Neural progenitor cell (in vitro differentiated cells): ENCODE results near the gene KLHL7. TPM values are rescaled to one million over a fixed set of nuclear protein-coding genes. Genes with fewer than 3 reads are reported as not detected.

Experiments used
- DNase-seq: peaks from one replicate; pipeline ENCODE4 v3.0.0-alpha.2; 2016; ENCODE audit warnings: low spot score
- H2AFZ ChIP-seq: fragments of 200-600 bp; sonication (generic); replicated peaks from 2 replicates; pipeline ENCODE4 v1.6.1; 2016; ENCODE audit warnings: antibody characterized with exemption
- H3F3A ChIP-seq: fragments of 200-600 bp; sonication (generic); 2 replicates; pipeline ENCODE4 v1.6.1; 2016; ENCODE audit warnings: antibody characterized with exemption, low read depth
- H3K27ac ChIP-seq: fragments of 200-600 bp; sonication (generic); 2 replicates; pipeline ENCODE4 v1.5.1; 2016; ENCODE audit warnings: mild to moderate bottlenecking
- H3K27me3 ChIP-seq: fragments of 200-600 bp; sonication (generic); 2 replicates; pipeline ENCODE4 v1.6.1; 2016; ENCODE audit warnings: mild to moderate bottlenecking, moderate library complexity
- H3K36me3 ChIP-seq: fragments of 200-600 bp; sonication (generic); 2 replicates; pipeline ENCODE4 v1.5.1; 2016
- H3K4me1 ChIP-seq: fragments of 200-600 bp; sonication (generic); 2 replicates; pipeline ENCODE4 v1.6.1; 2016; ENCODE audit warnings: mixed run types
- H3K4me2 ChIP-seq: fragments of 200-600 bp; sonication (generic); 2 replicates; pipeline ENCODE4 v1.6.1; 2016
- H3K4me3 ChIP-seq: fragments of 200-600 bp; sonication (generic); 2 replicates; pipeline ENCODE4 v1.5.1; 2016
- H3K79me2 ChIP-seq: fragments of 200-600 bp; sonication (generic); 2 replicates; pipeline ENCODE4 v1.6.1; 2016; ENCODE audit warnings: low read depth
- H3K9ac ChIP-seq: fragments of 200-600 bp; sonication (generic); 2 replicates; pipeline ENCODE4 v1.6.1; 2016
- H3K9me3 ChIP-seq: fragments of 200-600 bp; sonication (generic); 2 replicates; pipeline ENCODE4 v1.5.1; 2016; ENCODE audit warnings: low read depth
- H4K20me1 ChIP-seq: fragments of 200-600 bp; sonication (generic); 2 replicates; pipeline ENCODE4 v1.6.1; 2016; ENCODE audit warnings: low read depth
- H3K27ac Mint-ChIP-seq: 3 replicates; pipeline ENCODE4 v1.8.0; 2021; ENCODE audit warnings: mixed read lengths
- H3K27me3 Mint-ChIP-seq: 2 replicates; pipeline ENCODE4 v1.8.0; 2022; ENCODE audit warnings: low read depth, mild to moderate bottlenecking, inconsistent platforms, moderate library complexity, mixed read lengths; ENCODE audit not compliant: insufficient read depth
- H3K36me3 Mint-ChIP-seq: 3 replicates; pipeline ENCODE4 v1.8.0; 2021; ENCODE audit warnings: mixed read lengths
- H3K4me1 Mint-ChIP-seq: 3 replicates; pipeline ENCODE4 v1.8.0; 2021; ENCODE audit warnings: mixed read lengths
- H3K4me3 Mint-ChIP-seq: 3 replicates; pipeline ENCODE4 v1.8.0; 2021; ENCODE audit warnings: mild to moderate bottlenecking, moderate library complexity, mixed read lengths
- H3K9me3 Mint-ChIP-seq: 3 replicates; pipeline ENCODE4 v1.8.0; 2020; ENCODE audit warnings: mixed read lengths
- EZH2 ChIP-seq: fragments of 200-600 bp; sonication (generic); IDR thresholded peaks from 2 replicates; pipeline ENCODE4 v1.6.1; 2017; ENCODE audit warnings: antibody characterized with exemption, mild to moderate bottlenecking, moderate library complexity
- EZH2phosphoT487 ChIP-seq: fragments of 200-600 bp; sonication (generic); IDR thresholded peaks from 2 replicates; pipeline ENCODE4 v1.6.1; 2017; ENCODE audit warnings: antibody characterized with exemption
- total RNA-seq: library from RNA; depleted of rRNA; stranded (reverse); fragments of >200 nt; gene quantifications from 2 replicates; pipeline ENCODE4 v1.2.3, GENCODE V29; 2015; ENCODE audit warnings: low replicate concordance
- TF ChIP-seq, protein P1 (sequence below): fragments of 200-600 bp; sonication (generic); IDR thresholded peaks from 2 replicates; pipeline ENCODE4 v1.5.1; 2017; ENCODE audit warnings: antibody characterized with exemption, mild to moderate bottlenecking

KLHL7 gene
- total RNA-seq, 1 donor from 2014 or later = 117 TPM

DNA sequence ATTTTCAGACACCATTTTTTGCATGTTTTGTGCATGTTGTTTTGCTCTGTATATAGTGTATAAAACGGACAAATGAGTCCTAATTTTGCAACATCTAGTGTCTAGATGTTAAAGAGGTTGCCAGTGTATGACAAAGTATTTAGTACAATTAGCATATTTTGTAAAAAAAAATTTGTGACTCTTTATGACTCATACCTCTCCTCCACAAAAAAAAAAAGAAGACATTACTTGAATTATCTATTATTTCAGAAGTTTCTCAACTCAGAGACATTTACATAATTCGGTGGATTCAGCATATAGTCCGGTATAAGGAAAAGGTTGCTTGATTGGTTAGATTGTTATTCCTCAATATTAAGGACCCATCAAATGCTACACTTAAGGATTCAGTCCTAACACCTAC, 102.3 kb downstream of the KLHL7 start:
- Histone ChIP-seq H3K9me3 (no peaks in the 10 kb centered on the region), H3K9ac (no peak overlapping the region), H3F3A (no peaks in the 10 kb centered on the region), H3K4me2 (no peak overlapping the region), H3K27me3 (no peaks in the 10 kb centered on the region), H2AFZ (no peak overlapping the region), H3K36me3 (no peaks in the 10 kb centered on the region), H3K27ac (no peak overlapping the region), H3K4me1 (no peaks in the 10 kb centered on the region), H3K79me2 (no peaks in the 10 kb centered on the region), H4K20me1 (no peaks in the 10 kb centered on the region), H3K4me3 (no peak overlapping the region)
- no peak overlapping the region for H3K27ac Mint-ChIP-seq
- no peak for TF ChIP-seq EZH2phosphoT487
- TF ChIP-seq EZH2 = no peak
- TF ChIP-seq, protein P1, sequence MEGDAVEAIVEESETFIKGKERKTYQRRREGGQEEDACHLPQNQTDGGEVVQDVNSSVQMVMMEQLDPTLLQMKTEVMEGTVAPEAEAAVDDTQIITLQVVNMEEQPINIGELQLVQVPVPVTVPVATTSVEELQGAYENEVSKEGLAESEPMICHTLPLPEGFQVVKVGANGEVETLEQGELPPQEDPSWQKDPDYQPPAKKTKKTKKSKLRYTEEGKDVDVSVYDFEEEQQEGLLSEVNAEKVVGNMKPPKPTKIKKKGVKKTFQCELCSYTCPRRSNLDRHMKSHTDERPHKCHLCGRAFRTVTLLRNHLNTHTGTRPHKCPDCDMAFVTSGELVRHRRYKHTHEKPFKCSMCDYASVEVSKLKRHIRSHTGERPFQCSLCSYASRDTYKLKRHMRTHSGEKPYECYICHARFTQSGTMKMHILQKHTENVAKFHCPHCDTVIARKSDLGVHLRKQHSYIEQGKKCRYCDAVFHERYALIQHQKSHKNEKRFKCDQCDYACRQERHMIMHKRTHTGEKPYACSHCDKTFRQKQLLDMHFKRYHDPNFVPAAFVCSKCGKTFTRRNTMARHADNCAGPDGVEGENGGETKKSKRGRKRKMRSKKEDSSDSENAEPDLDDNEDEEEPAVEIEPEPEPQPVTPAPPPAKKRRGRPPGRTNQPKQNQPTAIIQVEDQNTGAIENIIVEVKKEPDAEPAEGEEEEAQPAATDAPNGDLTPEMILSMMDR = no peak
- H3K9me3 Mint-ChIP-seq = no peaks in the 10 kb centered on the region
- H3K4me3 Mint-ChIP-seq = no peak overlapping the region
- no peak for DNase-seq
- peaks cover 9% of the 10 kb centered on the region for H3K36me3 Mint-ChIP-seq
- no peaks in the 10 kb centered on the region for H3K27me3 Mint-ChIP-seq
- no peaks in the 10 kb centered on the region for H3K4me1 Mint-ChIP-seq

DNA sequence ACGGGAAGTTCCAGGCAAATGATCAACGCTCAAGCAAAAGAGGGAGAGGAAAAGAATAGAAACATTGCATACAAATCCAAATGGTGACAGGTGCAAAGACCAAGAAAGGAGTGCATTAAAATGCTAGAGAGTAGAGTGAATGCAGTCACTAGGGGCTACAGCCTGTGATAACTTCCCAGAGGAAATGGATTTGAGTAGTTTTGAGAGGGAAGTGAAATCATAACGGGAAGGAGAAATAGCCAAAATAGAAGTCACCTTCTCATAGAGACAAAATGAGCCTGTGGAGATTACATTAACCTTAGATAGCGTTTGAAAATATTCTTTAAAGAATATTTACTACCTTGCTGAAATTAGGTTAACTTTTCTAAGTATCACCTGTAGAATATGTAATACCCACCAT, 102.7 kb downstream of the KLHL7 start:
- Histone ChIP-seq H3K4me1 (no peaks in the 10 kb centered on the region), H3K27ac (no peak overlapping the region), H3K4me2 (no peak overlapping the region), H3K79me2 (no peaks in the 10 kb centered on the region), H3K4me3 (no peak overlapping the region), H4K20me1 (no peaks in the 10 kb centered on the region), H3K27me3 (no peaks in the 10 kb centered on the region), H3K36me3 (no peaks in the 10 kb centered on the region), H3K9ac (no peak overlapping the region), H3F3A (no peaks in the 10 kb centered on the region), H3K9me3 (no peaks in the 10 kb centered on the region), H2AFZ (no peak overlapping the region)
- H3K27ac Mint-ChIP-seq = no peak overlapping the region
- peaks cover 9% of the 10 kb centered on the region for H3K36me3 Mint-ChIP-seq
- TF ChIP-seq EZH2 (no peak), EZH2phosphoT487 (no peak)
- TF ChIP-seq, protein P1 = no peak
- H3K4me3 Mint-ChIP-seq = no peak overlapping the region
- H3K9me3 Mint-ChIP-seq = no peaks in the 10 kb centered on the region
- no peaks in the 10 kb centered on the region for H3K27me3 Mint-ChIP-seq
- no peaks in the 10 kb centered on the region for H3K4me1 Mint-ChIP-seq
- no peak for DNase-seq

DNA sequence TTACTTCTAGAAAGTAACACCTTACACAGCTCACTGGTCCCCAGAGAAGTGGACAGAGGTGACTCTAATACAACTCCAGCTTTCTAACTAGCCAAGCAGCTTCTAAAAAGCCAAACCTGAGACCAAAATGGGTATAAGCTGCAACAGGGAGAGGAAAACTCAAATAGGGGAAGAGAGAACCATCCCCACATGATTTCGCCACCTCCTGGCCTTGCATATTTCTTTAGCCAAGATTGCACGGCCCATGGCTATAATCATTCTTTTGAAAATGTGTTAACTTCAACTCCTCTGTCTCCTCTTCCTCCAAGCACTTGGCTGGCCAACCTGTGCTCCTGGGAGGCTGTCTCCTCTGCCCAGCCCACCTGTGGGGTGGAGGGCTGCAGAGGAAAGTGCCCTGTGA, 104.9 kb downstream of the KLHL7 start:
- no peaks in the 10 kb centered on the region for H3K9me3 Mint-ChIP-seq
- no peak overlapping the region for H3K4me2 ChIP-seq
- H3K36me3 ChIP-seq = no peaks in the 10 kb centered on the region
- no peak overlapping the region for H3K4me3 Mint-ChIP-seq
- H3K4me1 Mint-ChIP-seq = no peaks in the 10 kb centered on the region
- no peak for DNase-seq
- no peak overlapping the region for H3K4me3 ChIP-seq
- H3K27me3 Mint-ChIP-seq = no peaks in the 10 kb centered on the region
- peaks cover 6% of the 10 kb centered on the region for H3K36me3 Mint-ChIP-seq
- H3F3A ChIP-seq = no peaks in the 10 kb centered on the region
- no peak overlapping the region for H2AFZ ChIP-seq
- no peaks in the 10 kb centered on the region for H3K27me3 ChIP-seq
- H3K4me1 ChIP-seq = no peaks in the 10 kb centered on the region
- H3K27ac ChIP-seq = no peak overlapping the region
- no peaks in the 10 kb centered on the region for H4K20me1 ChIP-seq
- H3K9ac ChIP-seq = no peak overlapping the region
- H3K79me2 ChIP-seq = no peaks in the 10 kb centered on the region
- no peak overlapping the region for H3K27ac Mint-ChIP-seq
- TF ChIP-seq, protein P1 = no peak
- TF ChIP-seq EZH2 = no peak
- TF ChIP-seq EZH2phosphoT487 = no peak
- no peaks in the 10 kb centered on the region for H3K9me3 ChIP-seq

DNA sequence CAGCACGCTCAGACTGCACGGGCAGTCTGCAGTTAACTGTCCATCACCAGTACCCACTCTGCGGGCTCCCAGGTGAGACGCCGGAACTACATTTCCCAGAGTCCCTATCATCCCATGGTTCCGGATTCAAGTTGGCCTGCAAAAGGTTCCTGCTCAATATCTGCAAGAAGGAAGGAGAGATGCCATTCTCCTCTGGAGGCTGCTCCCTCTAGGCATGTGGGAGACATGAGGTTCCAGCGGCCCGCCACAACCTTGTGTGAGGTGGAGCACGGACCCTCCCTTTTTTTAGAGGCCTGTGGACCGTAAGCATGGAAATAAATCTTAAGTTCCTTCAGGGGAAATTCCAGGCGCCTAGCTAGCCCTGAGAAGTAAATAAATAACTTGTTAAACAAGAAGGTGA, 106.0 kb downstream of the KLHL7 start:
- Histone ChIP-seq H3K4me2 (no peak overlapping the region), H3K79me2 (no peaks in the 10 kb centered on the region), H3F3A (no peaks in the 10 kb centered on the region), H3K4me1 (no peaks in the 10 kb centered on the region), H4K20me1 (no peaks in the 10 kb centered on the region), H3K9ac (no peak overlapping the region), H3K27me3 (no peaks in the 10 kb centered on the region), H3K36me3 (no peaks in the 10 kb centered on the region), H3K27ac (no peak overlapping the region), H3K9me3 (no peaks in the 10 kb centered on the region), H2AFZ (no peak overlapping the region), H3K4me3 (no peak overlapping the region)
- Mint-ChIP-seq H3K27me3 (no peaks in the 10 kb centered on the region), H3K4me3 (no peak overlapping the region), H3K9me3 (no peaks in the 10 kb centered on the region), H3K36me3 (peaks cover 2% of the 10 kb centered on the region), H3K4me1 (no peaks in the 10 kb centered on the region), H3K27ac (no peak overlapping the region)
- TF ChIP-seq, protein P1 = no peak
- DNase-seq = no peak
